Kidney (tissue), 14 donors: ENCODE results near the gene SLC26A8. TPM values are rescaled to one million over a fixed set of nuclear protein-coding genes. Genes with fewer than 3 reads are reported as not detected.

Experiments
- DNase-seq, 5 donors: peaks; one replicate each; pipeline ENCODE4 v3.0.0-alpha.2; 2013 to 2020
- FAIRE-seq: peaks from 2 replicates; lab custom pipeline; 2012; peaks lifted over from hg19 to GRCh38; lab: Jason Lieb, UNC
- H3K27ac ChIP-seq, 2 donors: one replicate each; pipeline ENCODE4 v1.7.0; 2013; ENCODE audit warnings: low read depth in 2 of 2, low read length in 2 of 2, inconsistent platforms in 1 of 2
- H3K27me3 ChIP-seq: one replicate; pipeline ENCODE4 v1.7.1; 2013; ENCODE audit warnings: low read length, inconsistent platforms; ENCODE audit not compliant: control insufficient read depth, insufficient read depth
- H3K36me3 ChIP-seq, 3 donors: one replicate each; pipeline versions ENCODE4 v1.7.0 to v1.7.1; 2013; ENCODE audit warnings: low read length in 3 of 3, control low read depth in 1 of 3, inconsistent platforms in 1 of 3; ENCODE audit not compliant: insufficient read depth in 3 of 3, control insufficient read depth in 2 of 3
- H3K4me1 ChIP-seq, 3 donors: one replicate each; pipeline versions ENCODE4 v1.7.0 to v1.7.1; 2013; ENCODE audit warnings: low read length in 3 of 3, inconsistent platforms in 1 of 3, low read depth in 1 of 3; ENCODE audit not compliant: control insufficient read depth in 2 of 3, insufficient read depth in 2 of 3
- H3K4me3 ChIP-seq, 3 donors: one replicate each; pipeline versions ENCODE4 v1.7.0 to v1.8.1; 2013; ENCODE audit warnings: low read length in 3 of 3, control low read depth in 1 of 3, inconsistent platforms in 1 of 3
- H3K9ac ChIP-seq, 3 donors: one replicate each; pipeline versions ENCODE4 v1.7.0 to v1.7.1; 2013; ENCODE audit warnings: low read length in 3 of 3, control low read depth in 1 of 3, inconsistent platforms in 1 of 3
- H3K9me3 ChIP-seq, 3 donors: one replicate each; pipeline versions ENCODE4 v1.7.0 to v1.7.1; 2013; ENCODE audit warnings: low read length in 3 of 3, control low read depth in 1 of 3, inconsistent platforms in 1 of 3; ENCODE audit not compliant: control insufficient read depth in 2 of 3, insufficient read depth in 1 of 3
- intact Hi-C: fragments of 100-400 bp; cut with DNase I; formaldehyde crosslinking; loops from one replicate; pipeline ENCODE4 v1.11.1; 2022
- polyA plus RNA-seq: library from polyadenylated mRNA; stranded (reverse); fragments of 350-450 nt; fragmentation: Illumina TruSeq; extraction: RNeasy Lipid Tissue Mini Kit (QIAGEN cat#74804); gene quantifications from one replicate; pipeline ENCODE4 v1.2.3, GENCODE V29; 2014; ENCODE audit warnings: low read depth, low replicate concordance; ENCODE audit not compliant: insufficient read depth
- total RNA-seq: library from RNA; stranded (reverse); fragmentation: NEBNext Ultra II Directional; extraction: Animal tissue kit (Norgen Biotek cat#: 25700); gene quantifications from one replicate; pipeline ENCODE4 v1.2.1, GENCODE V29; 2021
- TF ChIP-seq, protein P1 (sequence below): IDR thresholded peaks from 3 replicates; pipeline ENCODE4 v1.5.1; 2012; ENCODE audit warnings: mild to moderate bottlenecking, moderate library complexity, borderline replicate concordance; ENCODE audit not compliant: insufficient read depth; ENCODE audit errors: extremely low read depth
- donor health status: control.
- donor health status: control.
- donor health status: control.
- donor health status: control.
- donor health status: control.
- donor health status: DM: yes; HTN: yes; CAD: no.
- donor health status: Normal renal cell carcinoma (clear cell type).

The SLC26A8 gene
- total and polyA plus RNA-seq, 2 donors from 2014 or later = 0.22 TPM; not detected in 1

- Histone ChIP-seq H3K27me3 (no peaks in the 10 kb centered on the region), H3K4me1 (peaks cover 0 to 12% (median 5%) of the 10 kb centered on the region in 3 donors), H3K9me3 (no peaks in the 10 kb centered on the region), H3K36me3 (no peaks in the 10 kb centered on the region), H3K9ac (no peak overlapping the region), H3K27ac (no peak overlapping the region), H3K4me3 (no peak overlapping the region)
- FAIRE-seq = no peak
- DNase-seq = no peak
- TF ChIP-seq, protein P1, sequence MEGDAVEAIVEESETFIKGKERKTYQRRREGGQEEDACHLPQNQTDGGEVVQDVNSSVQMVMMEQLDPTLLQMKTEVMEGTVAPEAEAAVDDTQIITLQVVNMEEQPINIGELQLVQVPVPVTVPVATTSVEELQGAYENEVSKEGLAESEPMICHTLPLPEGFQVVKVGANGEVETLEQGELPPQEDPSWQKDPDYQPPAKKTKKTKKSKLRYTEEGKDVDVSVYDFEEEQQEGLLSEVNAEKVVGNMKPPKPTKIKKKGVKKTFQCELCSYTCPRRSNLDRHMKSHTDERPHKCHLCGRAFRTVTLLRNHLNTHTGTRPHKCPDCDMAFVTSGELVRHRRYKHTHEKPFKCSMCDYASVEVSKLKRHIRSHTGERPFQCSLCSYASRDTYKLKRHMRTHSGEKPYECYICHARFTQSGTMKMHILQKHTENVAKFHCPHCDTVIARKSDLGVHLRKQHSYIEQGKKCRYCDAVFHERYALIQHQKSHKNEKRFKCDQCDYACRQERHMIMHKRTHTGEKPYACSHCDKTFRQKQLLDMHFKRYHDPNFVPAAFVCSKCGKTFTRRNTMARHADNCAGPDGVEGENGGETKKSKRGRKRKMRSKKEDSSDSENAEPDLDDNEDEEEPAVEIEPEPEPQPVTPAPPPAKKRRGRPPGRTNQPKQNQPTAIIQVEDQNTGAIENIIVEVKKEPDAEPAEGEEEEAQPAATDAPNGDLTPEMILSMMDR = no peak
- intact Hi-C loops = no loop called here
These were observed 100.3 kb downstream of the SLC26A8 start for GRCh38 chr6:35924146-35924545.

GRCh38 chr6:35922139-35922554 lies 102.3 kb downstream of the SLC26A8 start:
- Histone ChIP-seq H3K9ac (no peak overlapping the region), H3K36me3 (peaks cover 0 to 2% (median 0%) of the 10 kb centered on the region in 3 donors), H3K4me3 (peak overlapping the region in 1 of 3 donors; percentile 91), H3K9me3 (no peaks in the 10 kb centered on the region), H3K27me3 (no peaks in the 10 kb centered on the region), H3K27ac (peak overlapping the region in 1 of 2 donors; percentile 52), H3K4me1 (peaks cover 0 to 12% (median 5%) of the 10 kb centered on the region in 3 donors)
- DNase-seq = peak in 3 of 5 donors; percentile 17 to 56 (median 43)
- TF ChIP-seq, protein P1 = no peak
- FAIRE-seq = no peak
- intact Hi-C loops = no loop called here

DNA sequence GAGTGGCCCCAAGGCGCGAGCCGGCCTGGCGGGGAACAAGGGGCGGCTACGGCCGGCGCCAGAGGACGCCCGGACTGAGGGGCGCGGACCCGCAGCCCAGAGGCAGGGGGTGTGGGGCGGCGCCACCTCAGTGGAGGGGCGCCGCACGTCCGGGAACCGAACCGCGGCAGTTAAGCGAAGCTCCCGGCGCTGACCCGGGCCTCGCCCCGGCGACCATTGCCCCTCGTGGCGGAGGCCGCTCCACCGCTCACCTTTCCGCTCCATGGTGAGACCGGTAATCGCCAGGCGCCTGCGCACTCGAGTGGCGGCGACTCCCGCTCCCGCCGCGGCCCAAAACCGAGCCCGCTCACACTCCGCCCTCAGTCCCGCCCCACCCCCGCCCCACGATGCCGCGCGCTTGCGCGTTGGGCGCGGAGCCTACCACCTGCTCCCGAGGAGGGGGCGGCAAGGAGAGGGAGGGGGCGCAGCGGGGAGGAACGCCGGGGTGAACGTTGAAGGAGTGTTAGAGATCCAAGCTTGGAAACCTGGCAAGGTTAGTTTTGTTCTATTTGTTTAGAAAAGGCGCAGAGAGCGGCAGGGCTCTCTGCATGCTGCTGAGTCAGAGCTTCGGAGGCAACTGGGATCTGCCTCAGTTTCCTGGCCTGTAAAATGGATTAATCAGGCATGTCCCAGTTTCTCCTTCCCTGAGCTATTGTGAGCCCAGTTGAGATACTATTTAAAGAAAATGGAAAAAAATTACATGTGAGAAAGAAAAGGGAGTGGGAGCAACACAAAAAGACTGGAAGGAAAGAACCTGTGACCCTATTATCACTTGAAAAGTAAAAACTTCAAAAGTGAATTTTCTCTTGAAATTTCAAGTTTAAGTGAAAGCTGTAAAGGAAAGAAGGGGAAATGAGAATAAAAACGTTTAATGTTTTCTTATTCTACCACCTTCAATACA lies 103.4 kb downstream of the SLC26A8 start, which contains the start of gene SRPK1:
Gene SRPK1 (minus strand): TSS at position 306 of the 940 bp plus-strand sequence. CDS start 42 bp downstream, at position 264.
- intact Hi-C loops = no loop called here

More for the DNA sequence above, 103.4 kb downstream of the SLC26A8 start, which contains the start of gene SRPK1:
- TF ChIP-seq, protein P1 = no peak
- Histone ChIP-seq H3K27me3 (no peaks in the 10 kb centered on the region), H3K9me3 (no peaks in the 10 kb centered on the region), H3K4me1 (peaks cover 0 to 6% (median 5%) of the 10 kb centered on the region in 3 donors), H3K36me3 (peaks cover 0 to 2% (median 0%) of the 10 kb centered on the region in 3 donors), H3K9ac (peak within 1 kb of the TSS; percentile 50 to 82 (median 77)), H3K27ac (peak within 1 kb of the TSS; percentile 57 to 64), H3K4me3 (peak within 1 kb of the TSS; percentile 74 to 91 (median 88))
- DNase-seq (peak; percentile 94 to 97 (median 95)), FAIRE-seq (no peak)
